HG03565 (cell line): ENCODE measurements around the gene ANGEL1.

Source experiments
- ATAC-seq: cut with Tn5 transposase; IDR thresholded peaks from one replicate; pipeline ENCODE4 v1.9.1; 2021; ENCODE audit warnings: mild to moderate bottlenecking, moderate library complexity; ENCODE audit not compliant: unreplicated experiment

Gene ANGEL1

DNA sequence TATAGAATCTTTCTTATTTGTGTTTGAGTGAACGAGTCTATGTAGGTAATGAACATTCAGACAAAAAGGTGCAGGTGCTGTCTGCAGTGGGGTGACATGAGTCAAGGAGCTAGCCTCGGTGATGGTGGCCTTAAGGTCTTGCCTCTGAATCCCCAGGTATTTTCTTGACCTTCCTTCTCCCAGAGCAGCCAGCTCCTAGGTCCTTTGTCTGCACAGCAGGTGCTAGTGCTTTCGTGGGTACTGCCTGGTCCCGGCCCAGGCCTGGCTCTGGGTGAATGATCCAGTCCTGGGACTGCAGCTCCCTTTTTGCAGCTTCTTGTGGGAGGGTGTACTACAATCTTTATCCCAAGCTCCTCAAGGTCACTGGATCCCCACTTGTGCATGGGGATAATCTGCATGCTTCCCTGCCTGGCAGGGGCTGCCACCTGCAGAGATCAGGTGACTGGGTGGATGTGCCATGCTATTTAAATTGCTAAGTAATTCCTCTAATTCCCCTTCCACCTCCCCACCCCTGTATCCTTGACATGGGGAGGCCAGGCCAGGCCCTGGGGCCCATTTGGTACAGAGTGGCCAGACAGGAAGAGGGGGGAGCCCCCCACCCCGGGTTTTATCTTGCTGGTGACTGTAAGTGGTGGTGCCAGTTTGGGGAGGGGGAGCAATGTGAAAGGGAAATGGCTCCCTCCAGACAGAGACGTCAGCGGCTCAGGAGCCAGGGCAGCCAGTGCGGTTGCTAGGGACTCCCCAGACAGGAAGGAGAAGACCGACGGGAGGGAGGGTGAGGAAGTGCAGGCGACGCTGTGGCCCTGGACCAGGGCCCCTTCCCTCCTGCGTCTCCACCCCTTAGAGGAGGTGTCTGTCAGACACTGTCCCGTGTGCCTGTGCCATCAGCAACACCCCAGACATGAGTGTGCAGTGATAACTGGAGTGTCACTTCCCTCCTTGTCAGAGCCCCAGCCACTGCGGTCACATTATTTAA is 44.7 kb downstream of the ANGEL1 start:
- peak; percentile 84 for ATAC-seq

DNA sequence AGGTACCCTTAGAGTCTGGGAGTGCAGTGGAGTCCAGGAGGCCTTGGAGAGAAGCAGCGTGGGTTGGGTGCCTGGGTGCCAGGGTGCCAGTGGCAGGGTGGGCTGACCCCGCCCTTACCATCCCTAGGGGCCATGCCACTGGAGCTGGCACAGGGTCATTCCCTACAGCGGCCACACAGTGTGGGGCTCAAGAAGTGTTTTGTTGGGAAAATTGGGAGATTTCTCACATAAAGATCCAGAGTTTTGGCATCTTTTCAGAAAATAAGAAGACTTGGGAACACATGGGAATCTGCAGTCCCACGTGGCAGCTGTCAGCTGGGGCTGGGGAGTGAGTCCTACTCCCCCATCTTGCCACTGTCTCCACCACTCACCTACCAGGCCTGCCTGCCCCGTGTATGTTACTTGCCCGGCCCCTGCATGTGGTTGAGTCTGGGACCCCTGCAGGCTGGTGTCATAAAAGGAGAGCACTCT is 47.2 kb downstream of the ANGEL1 start:
- ATAC-seq = no peak

DNA sequence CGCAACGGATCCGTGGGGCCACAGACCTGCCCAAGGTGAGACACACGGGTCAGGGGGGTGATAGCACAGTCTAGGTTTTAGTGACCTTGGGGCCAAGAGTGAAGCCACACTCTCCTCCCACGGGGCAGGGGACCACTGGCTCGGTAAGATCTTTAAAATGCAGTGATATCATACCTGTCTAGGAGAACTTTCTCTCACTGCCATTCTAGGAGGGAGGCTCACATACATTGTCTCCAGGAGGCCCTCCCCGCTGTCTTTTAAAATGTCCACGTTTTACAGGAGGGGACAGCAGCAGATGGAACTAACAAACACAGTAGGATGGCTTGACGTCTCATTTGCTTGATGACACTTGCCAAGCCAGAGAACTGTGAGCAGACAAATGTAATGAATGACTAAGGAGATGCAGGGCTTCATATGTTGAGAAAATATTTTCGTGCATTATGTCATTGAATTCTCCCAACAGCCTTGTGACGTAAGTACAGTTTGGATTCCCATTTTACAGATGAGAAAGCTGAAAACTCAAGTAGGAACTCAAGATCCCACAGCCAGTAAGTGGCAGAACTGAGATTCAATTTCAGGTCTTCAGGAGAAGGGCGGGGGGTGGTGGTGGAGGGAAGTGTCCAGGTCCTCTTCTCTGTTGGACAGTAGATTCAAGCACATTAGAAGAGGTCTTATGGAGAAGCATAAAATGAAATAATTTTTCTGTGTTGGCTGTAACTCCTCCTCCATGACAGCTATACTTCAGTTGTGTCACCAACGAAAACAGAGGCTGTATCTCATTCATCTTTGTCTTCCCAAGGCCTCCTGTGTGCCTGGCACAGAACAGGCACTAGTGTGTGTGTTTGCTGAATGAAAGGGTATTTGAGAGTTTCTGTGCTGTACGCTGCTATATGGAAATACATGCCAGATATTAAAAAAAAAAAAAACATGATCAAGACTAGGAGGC is 49.3 kb downstream of the ANGEL1 start:
- no peak for ATAC-seq

DNA sequence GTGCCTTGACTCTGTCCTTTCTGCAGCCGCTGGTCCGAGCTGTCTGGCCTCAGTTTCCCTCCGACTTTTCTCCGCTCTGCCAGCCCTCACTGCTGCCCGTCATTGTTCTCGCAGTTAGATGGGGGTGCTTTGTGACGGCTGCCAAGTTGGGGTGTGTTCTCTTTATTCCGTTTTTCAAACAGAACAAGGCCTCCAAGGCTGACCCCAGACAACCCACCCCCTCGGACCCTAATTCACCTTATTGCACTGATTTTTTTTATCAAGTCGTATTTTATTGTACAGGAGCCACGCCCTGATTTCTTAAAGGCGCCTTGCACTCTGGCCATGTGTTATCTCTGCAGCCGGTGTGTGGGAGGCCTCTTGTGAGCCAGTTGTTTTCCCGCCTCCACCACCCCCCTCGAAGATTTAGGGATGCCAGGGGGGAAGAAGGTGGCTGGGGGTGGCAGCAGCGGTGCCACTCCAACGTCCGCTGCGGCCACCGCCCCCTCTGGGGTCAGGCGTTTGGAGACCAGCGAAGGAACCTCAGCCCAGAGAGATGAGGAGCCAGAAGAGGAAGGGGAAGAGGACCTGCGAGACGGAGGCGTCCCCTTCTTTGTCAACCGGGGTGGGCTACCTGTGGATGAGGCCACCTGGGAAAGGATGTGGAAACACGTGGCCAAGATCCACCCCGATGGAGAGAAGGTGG is 50.1 kb downstream of the ANGEL1 start:
- no peak for ATAC-seq

DNA sequence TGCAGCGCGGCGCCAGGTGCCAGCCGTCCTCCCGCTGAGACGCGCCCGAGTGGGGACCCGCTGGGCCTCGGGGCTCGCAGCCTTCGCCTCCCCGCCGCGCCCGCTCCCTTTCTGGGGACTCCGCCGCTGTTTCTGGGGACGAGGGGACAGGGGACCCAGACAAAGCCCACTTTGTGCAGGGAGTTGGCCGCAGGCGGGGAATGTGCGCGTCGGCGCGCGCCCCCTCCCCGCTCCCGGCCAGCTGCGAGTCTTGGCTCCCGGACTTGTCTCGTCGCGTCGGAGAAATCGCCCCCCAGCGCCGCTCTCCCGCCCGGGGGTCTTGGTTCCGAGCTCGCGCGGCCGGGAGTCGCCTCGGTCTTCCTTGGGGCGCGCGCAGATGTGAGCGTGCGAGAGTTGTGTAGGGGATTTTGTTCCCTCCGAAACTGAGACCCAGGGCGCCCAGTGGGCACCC is 50.7 kb downstream of the ANGEL1 start:
- ATAC-seq = no peak

DNA sequence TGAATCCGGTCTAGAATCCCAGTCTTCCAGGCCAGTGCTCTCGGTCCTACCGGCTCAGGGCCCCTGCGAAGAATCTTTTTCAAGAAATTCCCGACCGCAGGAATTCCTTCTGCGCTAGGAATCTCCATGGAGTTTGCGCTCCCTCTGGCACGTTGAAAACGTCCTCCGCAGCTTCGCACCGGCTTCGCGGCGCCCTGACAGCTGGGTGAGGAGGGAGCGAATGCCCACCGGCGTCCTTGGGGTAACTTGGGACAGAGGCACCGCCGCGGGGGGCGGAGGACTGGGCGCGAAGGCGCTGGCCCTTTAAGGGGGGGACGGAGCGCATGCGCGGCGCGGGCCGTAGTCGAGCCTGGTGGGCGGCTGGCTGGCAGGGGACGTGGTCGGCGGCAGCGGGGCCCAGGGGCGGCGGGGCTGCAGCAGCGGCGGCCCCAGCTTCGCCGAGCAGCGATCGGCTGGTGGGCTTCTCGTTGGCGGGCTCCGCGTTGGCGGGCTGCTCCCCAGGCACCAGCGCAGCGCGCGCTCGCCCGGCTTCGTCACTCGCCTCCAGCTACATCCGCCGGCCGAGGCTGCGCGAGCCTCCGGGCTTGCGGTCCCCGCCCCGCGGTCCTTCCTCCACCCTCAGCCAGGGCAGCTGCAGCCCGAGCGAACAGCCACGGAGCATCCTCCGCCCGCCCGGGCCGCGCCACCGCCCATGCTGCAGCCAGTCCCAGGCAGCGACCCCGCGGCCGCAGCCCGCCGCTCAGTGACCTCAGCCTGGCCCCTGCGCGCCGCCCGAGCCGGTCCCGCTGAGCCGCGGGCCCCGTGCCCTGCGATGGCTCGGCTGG is 51.3 kb downstream of the ANGEL1 start, which contains the start of gene VASH1:
Gene VASH1, plus strand, starts transcription at position 333 of the 824 bp plus-strand sequence. CDS start 1,354 bp downstream, outside the sequence.
- peak; percentile 76 for ATAC-seq

DNA sequence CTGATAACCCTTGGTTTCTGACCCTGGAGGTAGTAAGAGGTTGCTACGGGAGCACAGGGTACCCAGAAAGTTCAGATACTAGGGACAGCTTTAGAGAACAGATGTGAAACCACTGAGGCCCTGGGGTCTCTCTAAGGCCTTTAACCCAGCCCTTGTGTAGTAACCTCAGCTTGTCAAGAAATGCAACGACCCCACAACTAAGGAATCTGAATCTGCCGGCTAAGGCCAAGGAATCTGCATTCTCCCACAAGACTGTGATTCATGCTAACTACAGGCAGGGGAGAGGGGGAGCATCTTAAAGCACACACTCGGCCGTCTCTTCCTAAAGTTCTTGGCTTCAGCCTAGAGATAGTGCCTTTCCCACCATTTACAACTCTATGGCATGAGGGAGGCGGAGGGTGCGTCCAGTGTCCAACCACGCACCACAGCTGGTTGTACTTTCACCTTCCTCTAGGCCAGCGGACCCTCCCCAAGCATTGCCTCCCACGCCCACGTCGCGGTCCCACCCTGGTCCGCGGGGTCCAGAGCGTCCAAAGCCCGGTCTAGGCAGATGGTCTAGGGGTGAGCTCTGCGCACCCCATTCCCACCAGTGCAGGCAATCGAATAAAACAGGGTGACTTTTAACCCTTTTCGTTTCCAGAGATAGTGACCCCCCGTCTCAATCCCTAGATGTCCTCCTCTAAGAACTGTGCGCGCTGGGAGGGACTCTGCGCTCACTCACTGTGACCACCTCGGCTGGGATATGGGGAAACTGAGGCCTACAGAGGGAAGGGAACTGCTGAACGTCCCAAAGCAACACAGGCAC is 52.1 kb downstream of the ANGEL1 start:
- ATAC-seq = no peak

DNA sequence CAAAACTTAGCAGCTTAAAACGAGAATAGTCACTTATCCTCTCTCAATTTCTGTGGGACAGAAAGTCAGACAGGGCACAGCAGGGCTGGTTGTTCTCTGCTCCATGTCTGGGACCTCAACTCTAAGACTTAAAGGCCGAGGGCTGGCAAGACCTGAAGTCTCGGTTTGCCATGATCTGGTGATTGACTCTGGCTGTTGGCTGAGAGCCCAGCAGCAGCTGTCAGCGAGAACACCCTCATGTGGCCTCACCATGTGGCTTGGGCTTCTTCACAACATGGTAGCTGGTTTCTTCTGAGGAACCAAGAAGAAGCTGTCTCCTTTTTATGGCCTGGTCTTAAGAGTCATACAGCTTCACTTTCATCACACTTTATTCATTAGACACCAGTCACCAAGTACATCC is 53.1 kb downstream of the ANGEL1 start:
- ATAC-seq = no peak

DNA sequence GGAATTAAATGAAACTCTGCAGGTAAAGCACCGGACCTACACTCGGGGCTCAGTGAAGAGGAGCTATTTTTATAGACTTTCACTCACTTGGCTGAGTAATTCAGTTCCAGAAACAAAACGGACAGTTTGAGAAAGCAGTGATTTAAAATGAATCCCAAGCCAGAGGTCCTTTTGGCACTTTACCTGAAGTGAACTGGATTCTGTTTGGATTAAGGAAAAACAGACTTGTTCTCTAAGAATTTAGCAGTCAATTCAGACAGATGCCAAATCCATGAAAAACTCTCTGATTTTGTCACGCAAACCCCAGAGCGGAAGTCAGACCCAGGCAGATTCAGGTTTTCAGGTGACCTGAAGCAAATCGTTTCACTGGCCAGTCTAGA is 56.3 kb downstream of the ANGEL1 start:
- ATAC-seq = no peak

DNA sequence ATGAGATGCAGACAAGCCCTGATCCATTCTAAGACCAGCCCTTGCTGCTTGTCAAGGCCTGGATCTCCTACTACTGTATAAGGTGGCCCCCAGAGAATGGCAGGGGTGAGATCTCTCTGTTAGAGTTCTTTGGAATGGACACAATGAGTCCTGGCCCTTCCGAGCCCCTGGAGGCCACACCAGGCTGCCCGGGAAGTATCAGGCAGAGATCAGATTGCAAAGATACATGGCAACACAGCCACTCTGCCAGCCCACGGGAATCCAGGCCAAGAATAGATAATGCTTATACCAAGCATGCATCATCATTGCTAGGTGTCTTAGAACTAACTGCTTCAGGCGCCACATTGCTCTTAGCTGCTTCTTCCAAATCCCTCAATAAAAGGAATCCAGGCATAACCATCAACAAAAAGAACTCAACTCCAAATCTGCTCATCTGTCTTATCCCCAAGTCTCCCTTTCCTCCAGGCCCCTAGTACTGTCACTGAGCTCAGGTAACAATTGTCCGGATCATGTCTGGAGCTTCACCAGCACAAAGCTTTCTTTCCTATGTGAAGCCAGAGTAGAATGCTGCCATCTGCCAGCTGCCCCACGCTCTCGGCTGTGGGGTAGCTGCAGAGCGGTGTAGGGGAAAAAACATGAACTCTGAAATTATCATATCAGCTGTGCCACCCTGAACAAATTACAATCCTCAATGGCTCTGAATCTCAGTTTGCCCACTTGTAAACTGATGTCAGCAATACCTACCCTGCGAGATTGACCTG is 56.9 kb downstream of the ANGEL1 start:
- no peak for ATAC-seq

DNA sequence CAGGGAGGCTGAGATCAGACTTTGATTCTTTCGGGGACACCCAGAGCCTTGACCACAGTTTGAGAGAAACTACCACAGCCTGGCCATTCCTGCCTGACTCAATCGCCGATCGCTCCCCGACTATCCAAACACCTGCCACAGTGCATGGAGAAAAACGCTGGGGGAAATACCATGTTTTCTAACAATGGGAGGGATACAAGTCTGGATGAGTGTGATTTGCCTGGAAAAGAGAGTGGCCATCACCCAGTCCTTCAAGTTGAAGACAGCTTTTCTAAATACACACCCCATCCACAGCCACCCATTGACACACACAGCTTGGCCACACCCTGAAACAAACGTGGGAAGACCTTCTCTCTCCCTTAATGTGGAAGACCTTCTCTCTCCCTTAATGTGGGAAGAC is 58.1 kb downstream of the ANGEL1 start:
- no peak for ATAC-seq

DNA sequence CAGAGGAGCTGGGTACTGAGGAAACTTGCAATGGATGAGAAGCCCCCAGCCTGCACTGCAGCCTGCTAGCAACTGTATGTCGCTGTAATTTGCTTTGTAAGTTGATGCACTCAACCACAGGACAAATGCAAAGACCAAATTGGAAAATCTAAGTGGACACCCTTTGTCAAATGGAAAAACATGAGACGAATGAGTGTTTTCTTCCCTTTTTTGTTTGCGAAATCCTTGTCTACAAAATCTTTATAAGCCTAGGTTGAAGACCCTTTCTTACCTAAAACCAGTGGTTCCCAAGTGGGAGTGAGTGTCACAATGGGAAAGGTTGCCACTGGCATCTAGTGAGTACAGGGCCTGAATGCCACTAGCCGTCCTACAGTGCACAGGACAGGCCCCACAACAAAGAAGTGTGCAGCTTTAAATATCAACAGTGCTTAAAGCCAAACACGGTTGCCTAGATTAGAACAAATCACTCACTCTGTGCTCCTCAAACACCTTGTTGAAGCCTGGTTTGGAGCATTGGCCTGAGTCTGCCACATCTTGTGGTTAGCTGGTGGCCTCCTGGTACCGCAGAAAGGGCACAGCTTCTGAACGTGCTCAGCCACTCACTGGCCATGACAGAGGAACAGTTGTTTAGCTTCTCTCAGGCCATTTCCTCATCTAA is 59.0 kb downstream of the ANGEL1 start:
- no peak for ATAC-seq

DNA sequence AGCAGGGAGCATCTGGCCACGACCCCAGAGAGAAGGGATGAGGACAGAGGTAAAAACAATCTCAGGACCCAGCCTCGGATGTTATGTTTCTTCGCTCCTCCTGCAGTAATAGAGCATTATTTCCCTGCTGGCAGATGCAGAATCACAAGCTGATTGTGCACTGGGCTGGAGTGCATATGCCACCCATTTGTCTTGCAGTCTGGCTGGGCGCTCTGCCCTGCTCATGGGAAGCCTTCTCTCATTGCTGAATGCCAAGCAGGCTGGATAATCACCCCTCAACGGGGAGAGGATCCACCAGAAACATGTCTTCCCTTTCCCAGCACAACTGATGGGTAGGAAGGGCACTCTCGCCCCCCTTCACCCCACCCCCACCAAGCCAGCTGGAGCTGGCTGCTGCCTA is 59.9 kb downstream of the ANGEL1 start:
- ATAC-seq = no peak

DNA sequence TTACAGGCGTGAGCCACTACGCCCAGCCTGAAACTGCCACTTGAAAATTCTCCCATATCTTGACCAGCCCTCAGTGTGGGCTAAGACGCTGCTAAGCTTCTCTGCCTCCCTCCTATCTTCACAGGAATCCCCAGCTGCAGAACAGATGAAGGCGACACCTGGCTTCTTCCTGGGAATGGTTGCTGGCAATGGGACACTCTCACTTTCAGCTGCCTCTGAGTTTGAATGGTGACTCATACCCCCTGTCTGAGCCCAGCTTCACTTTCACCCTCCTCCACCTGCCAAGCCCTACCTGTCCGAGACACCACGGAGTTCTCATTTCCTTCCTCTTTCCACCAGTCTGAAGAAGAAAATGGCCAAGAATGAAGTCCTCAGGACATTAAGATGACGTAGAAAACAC is 69.7 kb downstream of the ANGEL1 start:
- ATAC-seq = no peak

DNA sequence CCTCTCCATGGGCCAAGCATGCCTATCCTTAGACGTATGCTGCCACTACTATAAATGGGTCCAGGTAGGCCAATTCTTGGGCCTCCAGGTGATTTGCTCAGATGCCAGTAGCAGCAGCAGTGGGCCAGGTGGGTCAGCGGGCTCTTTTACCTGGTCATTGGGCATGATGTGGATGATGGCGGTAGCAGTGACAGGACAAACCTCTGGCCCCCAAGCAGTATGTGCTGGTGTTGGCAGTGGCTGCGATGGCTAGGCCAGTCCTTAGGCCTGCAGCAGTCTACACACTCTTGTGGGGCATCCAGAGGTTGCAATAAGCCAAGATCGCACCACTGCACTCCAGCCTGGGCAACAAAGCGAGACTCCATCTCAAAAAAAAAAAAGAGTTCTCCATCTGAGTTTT is 70.5 kb downstream of the ANGEL1 start:
- ATAC-seq = no peak

DNA sequence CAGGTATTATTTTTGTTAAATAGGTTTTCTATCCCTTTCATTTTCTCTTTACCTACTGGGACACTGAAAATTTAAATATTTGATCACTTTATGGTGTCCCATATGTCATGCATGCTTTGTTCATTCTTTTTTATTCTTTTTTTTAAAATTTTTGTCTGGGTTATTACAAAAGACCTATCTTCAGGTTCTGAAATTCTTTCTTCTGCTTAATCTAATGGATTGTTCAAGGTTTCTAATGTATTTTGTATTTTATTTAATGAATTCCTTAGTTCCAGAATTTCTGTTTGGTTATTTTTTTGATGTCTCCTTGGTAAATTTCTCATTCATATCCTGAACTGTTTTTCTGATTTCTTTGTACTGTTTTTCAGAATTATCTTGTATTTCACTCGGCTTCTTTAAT is 71.6 kb downstream of the ANGEL1 start:
- no peak for ATAC-seq
